Iris pigment epithelial cell (primary cell): Measurements from ENCODE around the gene OVCA2.

Experiments
- DNase-seq: peaks from one replicate; pipeline ENCODE4 v3.0.0-alpha.2; 2011; ENCODE audit warnings: low read depth

Gene OVCA2

DNA sequence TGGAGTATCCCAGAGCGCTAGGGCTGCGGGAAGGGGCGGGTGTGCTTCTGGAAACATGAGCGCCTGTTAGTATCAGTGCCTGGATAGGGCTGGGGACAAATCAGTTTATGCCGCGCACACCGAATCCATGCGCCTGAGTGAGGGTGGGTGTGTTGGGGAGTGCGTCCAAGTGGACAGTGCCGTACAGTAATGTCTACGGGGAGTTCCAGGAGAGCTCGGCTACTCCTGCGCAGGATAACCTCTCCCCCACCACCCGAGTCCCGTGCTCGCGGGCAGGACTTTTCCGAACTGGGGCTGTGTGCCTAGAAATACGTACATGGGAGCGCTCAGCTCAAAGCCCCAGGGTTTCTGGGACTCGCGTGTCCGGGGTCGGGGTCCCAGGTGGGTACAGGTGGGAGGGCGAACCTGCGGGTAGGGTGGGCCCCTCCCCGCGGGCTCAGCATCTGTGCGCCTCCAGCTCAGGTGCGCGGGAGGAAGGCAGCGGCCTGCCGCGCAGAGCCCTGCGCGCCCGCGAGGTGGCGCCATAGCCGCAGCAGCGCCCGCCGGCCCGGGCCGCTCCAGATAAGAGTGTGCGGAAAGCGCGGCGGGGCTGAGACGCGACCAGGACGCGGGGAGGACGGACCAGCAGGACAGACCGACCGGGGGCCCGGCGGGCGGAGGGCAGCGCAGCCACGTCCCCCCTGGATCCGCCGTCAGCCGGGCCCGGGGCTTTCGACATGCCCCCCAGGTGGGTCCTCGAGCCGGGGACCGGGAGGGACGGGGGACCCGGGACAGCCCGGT is 12.9 kb downstream of the OVCA2 start, which contains the start of gene HIC1:
Gene HIC1 (plus strand): TSS at position 592 of the 780 bp plus-strand sequence. CDS start 1,588 bp downstream, outside the sequence.
- peak; percentile 84 for DNase-seq

GRCh38 chr17:2055292-2056205 is 13.7 kb downstream of the OVCA2 start:
- peak; percentile 74 for DNase-seq

DNA sequence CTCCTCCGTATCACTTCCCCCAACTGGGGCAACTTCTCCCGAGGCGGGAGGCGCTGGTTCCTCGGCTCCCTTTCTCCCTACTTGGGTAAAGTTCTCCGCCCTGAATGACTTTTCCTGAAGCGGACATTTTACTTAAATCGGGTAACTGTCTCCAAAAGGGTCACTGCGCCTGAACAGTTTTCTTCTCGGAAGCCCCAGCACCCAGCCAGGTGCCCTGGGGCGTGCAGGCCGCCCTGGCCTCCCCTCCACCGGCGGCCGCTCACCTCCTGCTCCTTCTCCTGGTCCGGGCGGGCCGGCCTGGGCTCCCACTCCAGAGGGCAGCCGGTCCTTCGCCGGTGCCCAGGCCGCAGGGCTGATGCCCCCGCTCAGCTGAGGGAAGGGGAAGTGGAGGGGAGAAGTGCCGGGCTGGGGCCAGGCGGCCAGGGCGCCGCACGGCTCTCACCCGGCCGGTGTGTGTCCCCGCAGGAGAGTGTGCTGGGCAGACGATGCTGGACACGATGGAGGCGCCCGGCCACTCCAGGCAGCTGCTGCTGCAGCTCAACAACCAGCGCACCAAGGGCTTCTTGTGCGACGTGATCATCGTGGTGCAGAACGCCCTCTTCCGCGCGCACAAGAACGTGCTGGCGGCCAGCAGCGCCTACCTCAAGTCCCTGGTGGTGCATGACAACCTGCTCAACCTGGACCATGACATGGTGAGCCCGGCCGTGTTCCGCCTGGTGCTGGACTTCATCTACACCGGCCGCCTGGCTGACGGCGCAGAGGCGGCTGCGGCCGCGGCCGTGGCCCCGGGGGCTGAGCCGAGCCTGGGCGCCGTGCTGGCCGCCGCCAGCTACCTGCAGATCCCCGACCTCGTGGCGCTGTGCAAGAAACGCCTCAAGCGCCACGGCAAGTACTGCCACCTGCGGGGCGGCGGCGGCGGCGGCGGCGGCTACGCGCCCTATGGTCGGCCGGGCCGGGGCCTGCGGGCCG is 14.7 kb downstream of the OVCA2 start:
- peak; percentile 77 for DNase-seq

GRCh38 chr17:2057175-2057759 is 15.4 kb downstream of the OVCA2 start:
- peak; percentile 62 for DNase-seq

DNA sequence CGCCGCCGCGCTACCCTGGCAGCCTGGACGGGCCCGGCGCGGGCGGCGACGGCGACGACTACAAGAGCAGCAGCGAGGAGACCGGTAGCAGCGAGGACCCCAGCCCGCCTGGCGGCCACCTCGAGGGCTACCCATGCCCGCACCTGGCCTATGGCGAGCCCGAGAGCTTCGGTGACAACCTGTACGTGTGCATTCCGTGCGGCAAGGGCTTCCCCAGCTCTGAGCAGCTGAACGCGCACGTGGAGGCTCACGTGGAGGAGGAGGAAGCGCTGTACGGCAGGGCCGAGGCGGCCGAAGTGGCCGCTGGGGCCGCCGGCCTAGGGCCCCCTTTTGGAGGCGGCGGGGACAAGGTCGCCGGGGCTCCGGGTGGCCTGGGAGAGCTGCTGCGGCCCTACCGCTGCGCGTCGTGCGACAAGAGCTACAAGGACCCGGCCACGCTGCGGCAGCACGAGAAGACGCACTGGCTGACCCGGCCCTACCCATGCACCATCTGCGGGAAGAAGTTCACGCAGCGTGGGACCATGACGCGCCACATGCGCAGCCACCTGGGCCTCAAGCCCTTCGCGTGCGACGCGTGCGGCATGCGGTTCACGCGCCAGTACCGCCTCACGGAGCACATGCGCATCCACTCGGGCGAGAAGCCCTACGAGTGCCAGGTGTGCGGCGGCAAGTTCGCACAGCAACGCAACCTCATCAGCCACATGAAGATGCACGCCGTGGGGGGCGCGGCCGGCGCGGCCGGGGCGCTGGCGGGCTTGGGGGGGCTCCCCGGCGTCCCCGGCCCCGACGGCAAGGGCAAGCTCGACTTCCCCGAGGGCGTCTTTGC is 16.2 kb downstream of the OVCA2 start:
- peak; percentile 67 for DNase-seq

- peak; percentile 82 for DNase-seq
Measured at GRCh38 chr17:2058586-2059546, 17.0 kb downstream of the OVCA2 start.

GRCh38 chr17:2059547-2060384 is 17.9 kb downstream of the OVCA2 start:
- no peak for DNase-seq

DNA sequence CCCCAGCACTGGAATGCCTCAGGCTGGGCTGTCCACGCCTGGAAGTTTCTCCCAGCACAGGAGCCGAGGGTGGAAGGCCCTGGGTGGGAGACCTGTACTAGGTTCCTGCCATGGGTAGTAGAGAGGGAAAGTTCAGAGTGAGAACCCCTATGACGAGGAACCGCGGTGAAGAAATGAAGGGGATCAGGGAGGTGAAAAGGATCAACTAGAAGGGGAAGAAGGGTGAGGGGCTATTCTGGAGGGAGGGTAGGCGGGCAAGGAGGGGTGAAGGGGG is 18.5 kb downstream of the OVCA2 start:
- no peak for DNase-seq

GRCh38 chr17:2060681-2061440 is 19.0 kb downstream of the OVCA2 start:
- peak; percentile 50 for DNase-seq

GRCh38 chr17:2061441-2061958 is 19.7 kb downstream of the OVCA2 start:
- no peak for DNase-seq

- DNase-seq: peak; percentile 59
Measured at GRCh38 chr17:2062571-2063183, 20.9 kb downstream of the OVCA2 start.

DNA sequence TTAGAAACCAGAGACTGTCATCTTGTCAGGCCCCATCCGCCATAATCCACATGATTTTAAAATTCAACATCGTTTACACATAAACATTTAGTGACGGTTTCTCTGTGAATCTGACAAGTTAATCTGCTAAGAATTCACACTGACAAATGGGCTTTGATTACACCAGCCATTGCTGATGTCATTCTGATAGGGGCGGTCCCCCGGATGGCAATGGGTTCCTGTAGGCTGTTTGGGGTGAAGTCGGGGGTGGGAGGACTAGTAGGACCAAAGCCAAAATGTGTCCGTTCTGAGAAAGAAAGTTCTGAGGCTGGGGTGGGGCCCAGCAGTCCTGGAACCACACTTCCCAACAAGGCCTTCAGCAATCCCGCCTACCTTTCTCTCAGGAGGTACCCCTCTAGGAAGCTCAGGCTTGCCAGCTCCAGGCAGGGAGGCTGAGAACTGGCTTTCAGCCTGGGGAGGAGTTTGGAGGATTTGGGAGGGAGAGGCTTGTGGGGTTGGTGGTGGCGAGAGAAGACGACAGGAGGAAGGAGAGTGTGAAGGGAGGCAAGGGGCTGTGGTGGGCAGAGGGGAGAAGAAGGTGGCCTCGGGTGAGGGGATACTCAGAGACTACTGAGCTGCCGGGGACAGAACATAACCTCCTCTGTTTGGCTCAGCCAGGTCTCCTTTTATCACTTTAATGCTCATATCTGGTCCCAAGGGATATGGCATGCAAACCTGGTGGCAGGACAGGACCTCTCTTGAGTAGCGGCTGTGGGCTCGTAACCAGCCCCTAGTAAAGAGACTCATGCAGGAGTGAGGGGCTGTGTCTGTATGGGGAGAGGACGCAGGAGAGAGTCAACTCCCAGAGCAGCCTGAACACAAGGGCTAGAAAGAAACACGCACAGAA is 21.7 kb downstream of the OVCA2 start:
- peak; percentile 95 for DNase-seq

GRCh38 chr17:2064147-2064489 is 22.3 kb downstream of the OVCA2 start:
- DNase-seq: no peak

DNA sequence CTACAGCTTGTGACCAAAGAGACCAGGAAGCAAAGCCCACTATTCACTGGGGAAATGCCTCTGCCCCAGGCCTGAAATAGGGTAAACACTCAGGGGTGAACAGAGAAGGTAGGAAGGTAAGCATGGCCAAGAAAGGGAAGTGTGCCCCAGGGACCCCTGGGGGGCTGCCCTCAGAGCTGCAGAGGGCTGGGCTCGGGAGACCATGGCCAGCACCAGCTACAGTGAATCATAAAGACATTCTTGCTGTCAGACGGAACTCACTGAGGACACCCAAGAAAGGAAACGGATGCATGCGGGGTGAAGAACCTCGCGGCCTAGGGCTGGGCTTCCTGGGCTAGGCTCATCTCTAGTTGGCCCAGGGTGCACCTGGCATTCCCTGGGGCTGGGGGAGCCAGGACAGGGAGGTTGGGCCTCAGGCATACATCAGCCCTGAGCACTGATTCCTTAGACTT is 22.7 kb downstream of the OVCA2 start:
- DNase-seq: peak; percentile 74

DNA sequence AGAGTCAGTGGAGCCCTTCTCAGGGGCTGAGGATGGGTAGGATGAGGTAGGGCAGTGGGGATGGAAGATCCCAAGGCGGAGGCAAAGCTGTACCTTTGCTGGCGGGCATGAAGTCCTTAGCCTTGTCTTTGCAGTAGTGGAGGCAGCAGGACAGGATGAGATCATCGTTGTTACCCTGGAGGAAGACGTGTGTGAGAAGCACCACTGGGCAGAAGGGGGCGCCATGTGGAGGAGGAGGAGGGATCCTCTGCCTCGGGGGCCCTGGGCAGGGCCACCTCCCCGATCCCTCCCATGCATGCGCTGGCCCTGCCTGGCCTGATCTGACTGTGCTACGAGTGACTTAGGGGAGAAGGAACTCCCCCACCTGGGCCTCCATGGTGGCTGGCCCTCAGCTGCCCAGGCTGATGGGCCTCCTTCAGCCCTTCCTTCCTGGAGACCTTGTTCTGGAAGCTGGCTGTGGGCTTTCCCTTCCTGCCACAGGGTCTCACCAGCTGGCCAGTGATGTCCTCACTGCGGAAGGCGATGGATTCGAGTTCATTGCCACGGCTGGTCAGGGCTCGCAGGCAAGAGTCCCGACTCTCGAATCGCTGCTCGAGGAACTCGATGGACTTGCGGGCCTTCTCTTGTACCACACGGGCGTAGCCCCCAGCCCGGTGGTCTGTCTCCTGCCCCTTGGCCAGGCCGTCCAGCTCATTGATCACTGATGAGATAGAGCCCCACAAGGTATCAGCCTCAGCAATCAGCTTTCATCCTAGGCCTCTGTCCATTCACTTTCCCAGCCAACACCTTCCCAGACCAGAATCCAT is 23.4 kb downstream of the OVCA2 start:
- DNase-seq: peak; percentile 90
